GM23338 (cell line): Measurements from ENCODE around the gene TVP23B.
"Not testable (repeated sequence)": the region's sequence is repeated elsewhere in the genome, so short reads cannot be mapped to it uniquely, and the experiment has no call there.

Experiments used
- CREB1 ChIP-seq: fragments of 250-450 bp; sonication (Bioruptor Pico); IDR thresholded peaks from 2 replicates; pipeline ENCODE4 v1.5.0; 2020; ENCODE audit warnings: low read depth, mild to moderate bottlenecking, moderate library complexity
- EZH2 ChIP-seq: fragments of 200-600 bp; sonication (generic); IDR thresholded peaks from one replicate; pipeline ENCODE4 v1.8.0; 2017; ENCODE audit warnings: antibody characterized with exemption, mild to moderate bottlenecking, low read depth; ENCODE audit not compliant: unreplicated experiment
- EZH2phosphoT487 ChIP-seq: fragments of 200-600 bp; sonication (generic); IDR thresholded peaks from one replicate; pipeline ENCODE4 v1.8.1; 2018; ENCODE audit warnings: antibody characterized with exemption; ENCODE audit not compliant: unreplicated experiment
- JUNB ChIP-seq: IDR thresholded peaks from one replicate; pipeline ENCODE4 v1.6.1; 2016; ENCODE audit warnings: antibody characterized with exemption; ENCODE audit not compliant: unreplicated experiment
- NANOG ChIP-seq: IDR thresholded peaks from 2 replicates; pipeline ENCODE4 v1.6.1; 2016; ENCODE audit warnings: antibody characterized with exemption, borderline replicate concordance
- POLR2AphosphoS5 ChIP-seq: IDR thresholded peaks from 2 replicates; pipeline ENCODE4 v1.6.1; 2016; ENCODE audit warnings: antibody characterized with exemption, low read depth
- REST ChIP-seq: IDR thresholded peaks from one replicate; pipeline ENCODE4 v1.6.1; 2018; ENCODE audit warnings: antibody characterized with exemption; ENCODE audit not compliant: unreplicated experiment
- ZNF331 ChIP-seq: fragments of 250-450 bp; sonication (Bioruptor Pico); IDR thresholded peaks from 2 replicates; pipeline ENCODE4 v1.5.0; 2020; ENCODE audit warnings: low read depth, mild to moderate bottlenecking, moderate library complexity
- TF ChIP-seq, protein P1 (sequence below), 2 experiments: fragments of 200-600 bp in 1 of 2; sonication (generic) in 1 of 2; conservative IDR thresholded peaks; 2 replicates each; pipeline versions ENCODE4 v1.5.1 to v1.6.1; 2016 to 2017; ENCODE audit warnings: antibody characterized with exemption in 2 of 2, low read depth in 2 of 2, mild to moderate bottlenecking in 2 of 2, moderate library complexity in 1 of 2

DNA sequence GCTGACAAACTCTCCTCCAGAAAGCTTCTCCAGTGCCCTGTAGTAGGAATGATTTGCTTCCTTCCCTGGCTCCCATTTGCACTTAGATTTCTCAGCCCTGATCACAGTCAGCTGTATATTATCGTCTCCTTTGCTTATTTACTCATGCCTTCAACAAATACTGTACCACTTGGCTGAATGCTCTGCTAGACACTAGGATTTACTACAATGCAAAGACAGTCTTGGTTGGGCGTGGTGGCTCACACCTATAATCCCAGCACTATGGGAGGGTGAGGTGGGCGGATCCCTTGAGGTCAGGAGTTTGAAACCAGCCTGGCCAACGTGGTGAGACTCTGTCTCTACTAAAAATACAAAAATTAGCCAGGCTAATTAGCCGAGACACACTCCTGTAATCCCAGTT is 5.9 kb downstream of the TVP23B start:
- TF ChIP-seq, protein P1, sequence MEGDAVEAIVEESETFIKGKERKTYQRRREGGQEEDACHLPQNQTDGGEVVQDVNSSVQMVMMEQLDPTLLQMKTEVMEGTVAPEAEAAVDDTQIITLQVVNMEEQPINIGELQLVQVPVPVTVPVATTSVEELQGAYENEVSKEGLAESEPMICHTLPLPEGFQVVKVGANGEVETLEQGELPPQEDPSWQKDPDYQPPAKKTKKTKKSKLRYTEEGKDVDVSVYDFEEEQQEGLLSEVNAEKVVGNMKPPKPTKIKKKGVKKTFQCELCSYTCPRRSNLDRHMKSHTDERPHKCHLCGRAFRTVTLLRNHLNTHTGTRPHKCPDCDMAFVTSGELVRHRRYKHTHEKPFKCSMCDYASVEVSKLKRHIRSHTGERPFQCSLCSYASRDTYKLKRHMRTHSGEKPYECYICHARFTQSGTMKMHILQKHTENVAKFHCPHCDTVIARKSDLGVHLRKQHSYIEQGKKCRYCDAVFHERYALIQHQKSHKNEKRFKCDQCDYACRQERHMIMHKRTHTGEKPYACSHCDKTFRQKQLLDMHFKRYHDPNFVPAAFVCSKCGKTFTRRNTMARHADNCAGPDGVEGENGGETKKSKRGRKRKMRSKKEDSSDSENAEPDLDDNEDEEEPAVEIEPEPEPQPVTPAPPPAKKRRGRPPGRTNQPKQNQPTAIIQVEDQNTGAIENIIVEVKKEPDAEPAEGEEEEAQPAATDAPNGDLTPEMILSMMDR (conservative IDR thresholded peaks at IDR 0.05; ENCODE audit: low read depth in 2 of 2): not testable (repeated sequence)
- TF ChIP-seq EZH2; POLR2AphosphoS5; REST; JUNB; EZH2phosphoT487; NANOG; CREB1; ZNF331 (CRISPR knock-in tag): not testable (repeated sequence)
